PC-9 (cell line): Measurements from ENCODE around the gene MAPKAP1. TPM values are rescaled to one million over a fixed set of nuclear protein-coding genes. Genes with fewer than 3 reads are reported as not detected.

Experiments used
- BruUV-seq: library from RNA; stranded (reverse); fragments of 400-500 nt; replicated peaks from 2 replicates; lab custom pipeline; 2021; lab: Mats Ljungman, UMichigan
- CTCF ChIA-PET: fragments of 300-600 bp; sonication (Branson Sonifier 250); formaldehyde crosslinking; loops from one replicate; lab custom pipeline; 2022; ENCODE audit warnings: antibody characterized with exemption; lab: Charles Lee
- POLR2A ChIA-PET: fragments of 300-600 bp; sonication (Branson Sonifier 250); formaldehyde crosslinking; loops from one replicate; lab custom pipeline; 2022; ENCODE audit warnings: antibody characterized with exemption; ENCODE audit not compliant: unreplicated experiment; lab: Charles Lee
- DNase-seq, 2 experiments: peaks; one replicate each; pipeline versions ENCODE4 v3.0.0 to v3.0.0-alpha.2; 2015 to 2022; ENCODE audit warnings: mixed read lengths in 1 of 2
- H2AFZ ChIP-seq: fragments of 200-600 bp; sonication (generic); 2 replicates; pipeline ENCODE4 v1.8.1; 2017; ENCODE audit warnings: antibody characterized with exemption
- H3F3A ChIP-seq: fragments of 200-600 bp; sonication (generic); 2 replicates; pipeline ENCODE4 v1.8.1; 2017; ENCODE audit warnings: antibody characterized with exemption, mild to moderate bottlenecking, low read depth; ENCODE audit not compliant: insufficient read depth
- H3K27ac ChIP-seq: fragments of 200-600 bp; sonication (generic); 2 replicates; pipeline ENCODE4 v1.6.1; 2016; ENCODE audit warnings: mixed run types
- H3K27me3 ChIP-seq: fragments of 200-600 bp; sonication (generic); 2 replicates; pipeline ENCODE4 v1.6.1; 2016; ENCODE audit warnings: low read depth, mixed run types; ENCODE audit not compliant: insufficient read depth
- H3K36me3 ChIP-seq: fragments of 200-600 bp; sonication (generic); 2 replicates; pipeline ENCODE4 v1.6.1; 2016; ENCODE audit warnings: low read depth, mixed run types
- H3K4me1 ChIP-seq: fragments of 200-600 bp; sonication (generic); replicated peaks from 2 replicates; pipeline ENCODE4 v1.6.1; 2016; ENCODE audit warnings: mixed run types; ENCODE audit not compliant: insufficient read depth
- H3K4me2 ChIP-seq: fragments of 200-600 bp; sonication (generic); 2 replicates; pipeline ENCODE4 v1.6.1; 2017; ENCODE audit warnings: mixed run types
- H3K4me3 ChIP-seq: fragments of 200-600 bp; sonication (generic); 2 replicates; pipeline ENCODE4 v1.6.1; 2016; ENCODE audit warnings: mixed run types
- H3K79me2 ChIP-seq: fragments of 200-600 bp; sonication (generic); 2 replicates; pipeline ENCODE4 v1.6.1; 2017; ENCODE audit warnings: low read depth, mixed run types
- H3K9me2 ChIP-seq: fragments of 200-600 bp; sonication (generic); 2 replicates; pipeline ENCODE4 v1.8.1; 2017; ENCODE audit warnings: mild to moderate bottlenecking; ENCODE audit not compliant: insufficient read depth
- H3K9me3 ChIP-seq: fragments of 200-600 bp; sonication (generic); 2 replicates; pipeline ENCODE4 v1.8.1; 2016; ENCODE audit warnings: low read depth; ENCODE audit not compliant: insufficient read depth
- H4K20me1 ChIP-seq: fragments of 200-600 bp; sonication (generic); 2 replicates; pipeline ENCODE4 v1.8.1; 2017; ENCODE audit not compliant: insufficient read depth
- EZH2 ChIP-seq: fragments of 200-600 bp; sonication (generic); IDR thresholded peaks from 2 replicates; pipeline ENCODE4 v1.8.0; 2017; ENCODE audit warnings: antibody characterized with exemption, low read depth
- intact Hi-C: fragments of 100-400 bp; cut with micrococcal nuclease; formaldehyde crosslinking; loops from one replicate; pipeline ENCODE4 v1.10.0; 2022; ENCODE audit not compliant: unreplicated experiment
- total RNA-seq: library from RNA; stranded (reverse); gene quantifications from 2 replicates; pipeline ENCODE4 v1.2.3, GENCODE V29; 2021
- TF ChIP-seq, protein P1 (sequence below): fragments of 200-600 bp; sonication (generic); conservative IDR thresholded peaks from 2 replicates; pipeline ENCODE4 v1.6.1; 2017; ENCODE audit warnings: mixed run types, antibody characterized with exemption, mild to moderate bottlenecking, moderate library complexity

The MAPKAP1 gene
- total RNA-seq, 1 experiment from 2014 or later, result 115 TPM

DNA sequence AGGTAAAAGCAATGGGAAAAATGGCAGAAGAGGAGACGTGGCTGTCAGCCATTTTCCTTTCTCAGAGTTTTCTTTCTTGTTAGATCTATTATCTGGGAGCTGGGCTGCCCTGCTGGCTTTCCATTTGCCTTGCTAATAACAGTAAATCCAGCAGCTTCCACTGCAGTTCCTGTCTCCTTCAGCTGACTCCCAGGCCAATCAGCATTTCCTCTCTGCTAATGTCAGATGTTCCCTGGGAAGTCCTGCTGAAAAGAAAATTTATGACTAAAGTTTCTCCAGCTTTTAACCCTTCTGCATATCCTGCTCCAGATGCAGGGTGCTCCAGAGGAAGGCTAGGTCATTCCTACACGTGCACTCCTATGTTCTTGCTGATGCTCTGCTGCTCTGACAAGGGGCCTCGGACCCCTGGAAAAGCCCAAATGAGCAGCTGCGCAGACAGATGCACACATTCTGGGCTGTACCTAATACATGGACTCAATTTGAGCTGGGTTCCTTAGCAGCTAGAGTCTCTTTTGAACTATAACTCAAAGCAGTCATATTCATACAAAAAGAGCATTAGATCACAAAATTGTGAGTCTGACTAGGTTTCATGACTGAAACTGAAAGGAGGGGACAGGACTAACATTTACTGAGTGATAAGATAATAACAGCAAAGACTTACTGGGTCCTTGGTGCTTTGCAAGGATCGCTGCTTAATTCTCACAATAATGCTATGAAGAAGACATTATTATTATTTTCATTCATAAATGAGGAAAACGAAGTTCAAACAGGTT is 182.2 kb downstream of the MAPKAP1 start:
- Histone ChIP-seq H3K9me2 (no peaks in the 10 kb centered on the region), H3K27me3 (no peaks in the 10 kb centered on the region), H3K4me2 (no peak overlapping the region), H3K9me3 (no peaks in the 10 kb centered on the region), H3K79me2 (no peaks in the 10 kb centered on the region), H3K27ac (no peak overlapping the region), H3K36me3 (no peaks in the 10 kb centered on the region; the same call in 1 of the 2 replicates), H3K4me3 (no peak overlapping the region), H4K20me1 (no peaks in the 10 kb centered on the region), H3K4me1 (peaks cover 34% of the 10 kb centered on the region), H3F3A (peaks cover 33% of the 10 kb centered on the region), H2AFZ (no peak overlapping the region)
- BruUV-seq, result no TSS peak
- intact Hi-C loops, result no loop called here
- TF ChIP-seq, protein P1, sequence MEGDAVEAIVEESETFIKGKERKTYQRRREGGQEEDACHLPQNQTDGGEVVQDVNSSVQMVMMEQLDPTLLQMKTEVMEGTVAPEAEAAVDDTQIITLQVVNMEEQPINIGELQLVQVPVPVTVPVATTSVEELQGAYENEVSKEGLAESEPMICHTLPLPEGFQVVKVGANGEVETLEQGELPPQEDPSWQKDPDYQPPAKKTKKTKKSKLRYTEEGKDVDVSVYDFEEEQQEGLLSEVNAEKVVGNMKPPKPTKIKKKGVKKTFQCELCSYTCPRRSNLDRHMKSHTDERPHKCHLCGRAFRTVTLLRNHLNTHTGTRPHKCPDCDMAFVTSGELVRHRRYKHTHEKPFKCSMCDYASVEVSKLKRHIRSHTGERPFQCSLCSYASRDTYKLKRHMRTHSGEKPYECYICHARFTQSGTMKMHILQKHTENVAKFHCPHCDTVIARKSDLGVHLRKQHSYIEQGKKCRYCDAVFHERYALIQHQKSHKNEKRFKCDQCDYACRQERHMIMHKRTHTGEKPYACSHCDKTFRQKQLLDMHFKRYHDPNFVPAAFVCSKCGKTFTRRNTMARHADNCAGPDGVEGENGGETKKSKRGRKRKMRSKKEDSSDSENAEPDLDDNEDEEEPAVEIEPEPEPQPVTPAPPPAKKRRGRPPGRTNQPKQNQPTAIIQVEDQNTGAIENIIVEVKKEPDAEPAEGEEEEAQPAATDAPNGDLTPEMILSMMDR, result no peak
- no peak for TF ChIP-seq EZH2
- CTCF ChIA-PET, result no interaction called here
- POLR2A ChIA-PET, result no interaction called here
- DNase-seq, result no peak

DNA sequence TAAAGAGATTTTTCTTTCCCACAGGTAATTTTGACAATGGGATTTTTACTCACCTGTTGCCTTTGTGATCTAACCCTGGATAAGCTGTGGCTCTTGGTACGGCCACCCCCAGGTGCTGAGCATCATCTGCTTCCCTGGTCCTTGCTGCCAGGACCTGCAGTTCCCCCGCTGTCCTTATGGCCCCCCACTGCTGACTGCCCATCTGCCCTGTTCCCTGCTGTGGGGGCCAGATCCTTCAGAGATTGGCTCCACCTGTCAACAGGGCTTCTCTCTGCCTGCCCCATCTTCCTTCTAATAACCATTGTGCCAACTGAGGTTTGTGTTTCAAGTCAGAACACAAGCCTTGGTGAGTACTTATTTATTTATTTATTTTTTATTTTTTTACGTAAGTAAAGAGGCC is 183.3 kb downstream of the MAPKAP1 start:
- Histone ChIP-seq H3K36me3 (no peaks in the 10 kb centered on the region; the same call in 1 of the 2 replicates), H2AFZ (no peak overlapping the region), H4K20me1 (no peaks in the 10 kb centered on the region), H3K79me2 (no peaks in the 10 kb centered on the region), H3K4me2 (no peak overlapping the region), H3K27me3 (no peaks in the 10 kb centered on the region), H3K4me3 (no peak overlapping the region), H3K9me2 (no peaks in the 10 kb centered on the region), H3K27ac (no peak overlapping the region), H3K9me3 (no peaks in the 10 kb centered on the region), H3K4me1 (peaks cover 34% of the 10 kb centered on the region), H3F3A (peaks cover 33% of the 10 kb centered on the region)
- no TSS peak for BruUV-seq
- POLR2A ChIA-PET, result no interaction called here
- no peak for TF ChIP-seq EZH2
- TF ChIP-seq, protein P1, result no peak
- no peak for DNase-seq
- CTCF ChIA-PET, result no interaction called here
- intact Hi-C loops, result no loop called here

DNA sequence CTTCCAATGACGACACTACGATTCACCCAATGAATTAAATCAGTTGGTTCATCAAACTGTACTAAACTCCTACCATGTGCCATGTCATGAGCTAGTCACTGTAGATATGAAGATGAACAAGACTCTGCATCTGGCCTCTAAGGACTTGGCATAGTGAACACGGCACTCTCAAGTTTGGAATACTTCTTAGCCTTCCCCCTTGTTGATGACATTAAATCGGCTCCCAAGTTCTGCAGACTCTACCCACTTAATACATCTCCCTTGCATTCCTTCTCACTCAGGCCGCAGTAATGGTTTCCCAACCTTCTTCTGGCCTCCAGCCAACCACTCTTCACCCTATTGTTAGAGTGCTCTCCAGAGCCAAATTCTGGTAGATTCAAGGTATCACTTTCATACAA is 184.7 kb downstream of the MAPKAP1 start:
- Histone ChIP-seq H3F3A (peaks cover 33% of the 10 kb centered on the region), H3K9me2 (no peaks in the 10 kb centered on the region), H3K27me3 (no peaks in the 10 kb centered on the region), H3K4me1 (peaks cover 34% of the 10 kb centered on the region), H2AFZ (no peak overlapping the region), H3K9me3 (no peaks in the 10 kb centered on the region), H4K20me1 (no peaks in the 10 kb centered on the region), H3K79me2 (no peaks in the 10 kb centered on the region), H3K4me3 (peak overlapping the region; percentile 11; the same call in 1 of the 2 replicates), H3K4me2 (peak overlapping the region; percentile 65), H3K36me3 (no peaks in the 10 kb centered on the region; the same call in 1 of the 2 replicates), H3K27ac (peak overlapping the region; percentile 87)
- intact Hi-C loops, result loop anchor here (1.0 kb wide), 1 partner anchor 16 kb away; no protein-coding TSS in a partner anchor
- ChIA-PET CTCF (interaction anchor here (0.7 to 1.2 kb wide), 2 partner anchors 8 to 14 kb away, joined by 3 read pairs; no protein-coding TSS in a partner anchor), POLR2A (no interaction called here)
- TF ChIP-seq, protein P1, result no peak
- no peak for TF ChIP-seq EZH2
- peak in 1 of 2 experiments; percentile 74 for DNase-seq
- TSS peak; percentile 73 for BruUV-seq
